H1 (cell line): Measurements from ENCODE around the gene VEPH1. TPM values are rescaled to one million over a fixed set of nuclear protein-coding genes. Genes with fewer than 3 reads are reported as not detected.

Experiments
- CTCF ChIA-PET: fragments of 300-600 bp; sonication (Branson Sonifier 250); formaldehyde crosslinking; loops from one replicate; lab custom pipeline; 2021; ENCODE audit not compliant: partially characterized antibody; lab: Charles Lee
- POLR2A ChIA-PET: fragments of 300-600 bp; sonication (Branson Sonifier 250); formaldehyde crosslinking; loops from one replicate; lab custom pipeline; 2021; ENCODE audit warnings: inconsistent platforms; ENCODE audit not compliant: partially characterized antibody; lab: Charles Lee
- DNase-seq, 2 experiments: peaks; one replicate each; pipeline versions ENCODE4 v3.0.0 to v3.0.0-alpha.2; 2010 to 2022; ENCODE audit warnings: low spot score in 2 of 2, low read depth in 1 of 2, mixed read lengths in 1 of 2
- FAIRE-seq: peaks from 2 replicates; lab custom pipeline; 2011; peaks lifted over from hg19 to GRCh38; lab: Jason Lieb, UNC
- H2AFZ ChIP-seq: 2 replicates; pipeline ENCODE4 v1.8.1; 2012; ENCODE audit warnings: low read length, inconsistent platforms
- H2AK5ac ChIP-seq: 2 replicates; pipeline ENCODE4 v1.6.1; 2013; ENCODE audit warnings: low read depth, low read length
- H2BK120ac ChIP-seq: replicated peaks from 2 replicates; pipeline ENCODE3; 2013; ENCODE audit warnings: low read depth, low read length, inconsistent platforms
- H2BK12ac ChIP-seq: 2 replicates; pipeline ENCODE4 v1.6.1; 2013; ENCODE audit warnings: low read depth, low read length
- H2BK15ac ChIP-seq: 2 replicates; pipeline ENCODE4 v1.6.1; 2013; ENCODE audit warnings: low read length
- H2BK20ac ChIP-seq: 2 replicates; pipeline ENCODE4 v1.6.1; 2013; ENCODE audit warnings: low read length
- H2BK5ac ChIP-seq: 2 replicates; pipeline ENCODE4 v1.6.1; 2013; ENCODE audit warnings: low read depth, low read length
- H3K14ac ChIP-seq: 2 replicates; pipeline ENCODE4 v1.6.1; 2013; ENCODE audit warnings: inconsistent platforms; ENCODE audit not compliant: insufficient read length
- H3K18ac ChIP-seq: 2 replicates; pipeline ENCODE4 v1.6.1; 2013; ENCODE audit warnings: low read length; ENCODE audit errors: extremely low read depth
- H3K23ac ChIP-seq: 2 replicates; pipeline ENCODE4 v1.6.1; 2013; ENCODE audit warnings: inconsistent platforms; ENCODE audit not compliant: insufficient read length
- H3K23me2 ChIP-seq: 2 replicates; pipeline ENCODE4 v1.6.1; 2013; ENCODE audit warnings: low read depth, low read length
- H3K27ac ChIP-seq: 2 replicates; pipeline ENCODE4 v1.6.1; 2011; ENCODE audit warnings: low read depth, low read length, inconsistent platforms
- H3K27me3 ChIP-seq, 4 experiments: replicated peaks in 1 of 4; 1 replicate in 1 of 4; 2 replicates in 3 of 4; pipeline versions ENCODE4 v1.6.1 to v1.8.1; 2011 to 2013; ENCODE audit warnings: low read length in 3 of 4, mild to moderate bottlenecking in 3 of 4, inconsistent platforms in 2 of 4, mixed read lengths in 2 of 4, moderate library complexity in 1 of 4; ENCODE audit not compliant: control insufficient read depth in 3 of 4, insufficient read depth in 3 of 4; ENCODE audit errors: extremely low read depth in 1 of 4
- H3K36me3 ChIP-seq, 4 experiments: 2 replicates each; pipeline versions ENCODE4 v1.6.1 to v1.8.1; 2011 to 2013; ENCODE audit warnings: mild to moderate bottlenecking in 4 of 4, low read length in 3 of 4, moderate library complexity in 2 of 4, control low read depth in 1 of 4, inconsistent platforms in 1 of 4; ENCODE audit not compliant: insufficient read depth in 4 of 4, control insufficient read depth in 2 of 4
- H3K4ac ChIP-seq: replicated peaks from 2 replicates; pipeline ENCODE3; 2013; ENCODE audit warnings: low read length, low read depth, mixed read lengths, inconsistent platforms; ENCODE audit not compliant: insufficient read length
- H3K4me1 ChIP-seq, 4 experiments: replicated peaks in 1 of 4; 1 replicate in 1 of 4; 2 replicates in 3 of 4; pipeline versions ENCODE4 v1.6.1 to v1.8.1; 2011 to 2013; ENCODE audit warnings: low read length in 3 of 4, inconsistent platforms in 2 of 4, mixed read lengths in 1 of 4; ENCODE audit not compliant: insufficient read depth in 4 of 4, control insufficient read depth in 3 of 4
- H3K4me2 ChIP-seq, 2 experiments: 2 replicates each; pipeline versions ENCODE4 v1.6.1 to v1.8.1; 2011 to 2013; ENCODE audit warnings: low read depth in 2 of 2, low read length in 2 of 2, control low read depth in 1 of 2, inconsistent platforms in 1 of 2, mild to moderate bottlenecking in 1 of 2; ENCODE audit not compliant: insufficient read depth in 1 of 2
- H3K4me3 ChIP-seq, 4 experiments: fragments of 200-600, 300-600 bp in 1 of 4; sonication (generic), shearing (Covaris generic), sonication (Bioruptor Twin) in 1 of 4; 2 replicates each; pipeline versions ENCODE4 v1.5.1 to v1.8.1; 2011 to 2016; ENCODE audit warnings: low read length in 4 of 4, low read depth in 3 of 4, control low read depth in 2 of 4, inconsistent platforms in 2 of 4, mild to moderate bottlenecking in 2 of 4, mixed read lengths in 1 of 4, moderate library complexity in 1 of 4; ENCODE audit not compliant: insufficient read depth in 2 of 4; ENCODE audit errors: extremely low read depth in 1 of 4
- H3K56ac ChIP-seq: replicated peaks from 2 replicates; pipeline ENCODE3; 2013; ENCODE audit warnings: low read depth, mild to moderate bottlenecking, mixed read lengths, low read length, inconsistent platforms; ENCODE audit not compliant: insufficient read length
- H3K79me1 ChIP-seq: 2 replicates; pipeline ENCODE4 v1.6.1; 2013; ENCODE audit warnings: low read depth, low read length, control low read depth
- H3K79me2 ChIP-seq, 2 experiments: 2 replicates each; pipeline versions ENCODE4 v1.6.1 to v1.8.1; 2012 to 2013; ENCODE audit warnings: low read length in 2 of 2, mild to moderate bottlenecking in 2 of 2, inconsistent platforms in 1 of 2; ENCODE audit not compliant: insufficient read depth in 2 of 2, control insufficient read depth in 1 of 2
- H3K9ac ChIP-seq, 4 experiments: replicated peaks in 1 of 4; 1 replicate in 1 of 4; 2 replicates in 3 of 4; pipeline versions ENCODE4 v1.6.1 to v1.8.1; 2011 to 2013; ENCODE audit warnings: low read depth in 3 of 4, low read length in 3 of 4, control low read depth in 2 of 4, mild to moderate bottlenecking in 2 of 4, moderate library complexity in 2 of 4, inconsistent platforms in 1 of 4; ENCODE audit errors: extremely low read depth in 1 of 4
- H3K9me3 ChIP-seq, 2 experiments: 2 replicates each; pipeline versions ENCODE4 v1.6.1 to v1.8.1; 2012 to 2013; ENCODE audit warnings: mild to moderate bottlenecking in 2 of 2, moderate library complexity in 2 of 2, control low read depth in 1 of 2, inconsistent platforms in 1 of 2, low read depth in 1 of 2, low read length in 1 of 2, mixed read lengths in 1 of 2; ENCODE audit not compliant: insufficient read depth in 2 of 2
- H4K20me1 ChIP-seq, 2 experiments: replicated peaks in 1 of 2; 2 replicates each; pipeline versions ENCODE3 to v1.8.1; 2011 to 2013; ENCODE audit warnings: inconsistent platforms in 2 of 2, low read length in 2 of 2, mild to moderate bottlenecking in 1 of 2; ENCODE audit not compliant: insufficient read depth in 2 of 2, control insufficient read depth in 1 of 2
- H4K5ac ChIP-seq: 2 replicates; pipeline ENCODE4 v1.6.1; 2013; ENCODE audit warnings: low read length, low read depth, mixed read lengths, inconsistent platforms; ENCODE audit not compliant: insufficient read length
- H4K8ac ChIP-seq: 2 replicates; pipeline ENCODE4 v1.8.0; 2013; ENCODE audit warnings: mild to moderate bottlenecking, moderate library complexity, low read length, inconsistent platforms; ENCODE audit not compliant: insufficient read depth; ENCODE audit errors: extremely low read depth
- H4K91ac ChIP-seq: replicated peaks from 2 replicates; pipeline ENCODE3; 2013; ENCODE audit warnings: low read length, mixed read lengths, inconsistent platforms; ENCODE audit not compliant: insufficient read length
- CHD2 ChIP-seq: IDR thresholded peaks from 2 replicates; pipeline ENCODE4 v1.6.1; 2012; ENCODE audit warnings: low read length, improper control_type of control experiment
- CTBP2 ChIP-seq: IDR thresholded peaks from 2 replicates; pipeline ENCODE4 v1.7.0; 2011; ENCODE audit warnings: borderline replicate concordance, mild to moderate bottlenecking, moderate library complexity, mixed read lengths, low read length; ENCODE audit not compliant: insufficient read depth, insufficient read length
- CTCF ChIP-seq, 3 experiments: IDR thresholded peaks; 1 replicate in 2 of 3; 2 replicates in 1 of 3; pipeline versions ENCODE4 v1.5.1 to v1.6.1; 2011; ENCODE audit warnings: low read length in 3 of 3, mild to moderate bottlenecking in 3 of 3, inconsistent platforms in 2 of 3, low read depth in 1 of 3, moderate library complexity in 1 of 3; ENCODE audit not compliant: insufficient read depth in 1 of 3; ENCODE audit errors: control extremely low read depth in 1 of 3
- POLR2A ChIP-seq, 2 experiments: IDR thresholded peaks; 1 replicate in 1 of 2; 2 replicates in 1 of 2; pipeline ENCODE4 v1.6.1; 2011; ENCODE audit warnings: low read depth in 2 of 2, low read length in 2 of 2, mild to moderate bottlenecking in 2 of 2; ENCODE audit errors: control extremely low read depth in 1 of 2
- RFX5 ChIP-seq: IDR thresholded peaks from 2 replicates; pipeline ENCODE4 v1.6.1; 2011; ENCODE audit warnings: low read depth, low read length, improper control_type of control experiment, borderline replicate concordance
- SIN3A ChIP-seq, 2 experiments: IDR thresholded peaks in 1 of 2; conservative IDR thresholded peaks in 1 of 2; 2 replicates each; pipeline ENCODE4 v1.6.1; 2011 to 2012; ENCODE audit warnings: low read length in 2 of 2, improper control_type of control experiment in 1 of 2, low read depth in 1 of 2, mild to moderate bottlenecking in 1 of 2
- TEAD4 ChIP-seq: IDR thresholded peaks from 2 replicates; pipeline ENCODE4 v1.6.1; 2012; ENCODE audit warnings: low read depth, low read length, inconsistent platforms, mixed read lengths
- WGBS, 2 experiments: shearing (Covaris generic) in 1 of 2; methylation state at CpG; one replicate each; pipeline versions ENCODE4 v1.1.6 to v1.1.7; 2013 to 2015; ENCODE audit warnings: low lambda C conversion rate in 2 of 2, mixed read lengths in 2 of 2, inconsistent platforms in 1 of 2, low coverage in 1 of 2, missing lambda C conversion rate in 1 of 2; ENCODE audit not compliant: insufficient replicate concordance in 2 of 2, insufficient coverage in 1 of 2, insufficient read length in 1 of 2; ENCODE audit errors: extremely low coverage in 1 of 2, missing lambda C conversion rate in 1 of 2; 5-methylcytosine and 5-hydroxymethylcytosine counted together
- polyA plus RNA-seq, 7 experiments: library from polyadenylated mRNA; depleted of rRNA in 3 of 7; stranded (reverse) in 5 of 7; unstranded in 2 of 7; fragments of >200 nt in 5 of 7; fragments of 200-250 nt in 2 of 7; gene quantifications; 1 replicate in 5 of 7; 2 replicates in 1 of 7; 4 replicates in 1 of 7; pipeline versions ENCODE4 v1.2.1 to v1.2.3, GENCODE V29; 2011 to 2013; ENCODE audit warnings: missing spikeins in 2 of 7, mixed read lengths in 2 of 7
- total RNA-seq: library from RNA; stranded (reverse); fragmentation: NEBNext Ultra II Directional; extraction: Animal tissue kit (Norgen Biotek cat#: 25700); gene quantifications from 2 replicates; pipeline ENCODE4 v1.2.1, GENCODE V29; 2021
- TF ChIP-seq, protein P1 (sequence below): IDR thresholded peaks from 2 replicates; pipeline ENCODE4 v1.6.1; 2012; ENCODE audit warnings: inconsistent platforms

The VEPH1 gene
- total and polyA plus RNA-seq, 2 of the 8 experiments (the other 6 are each of a cell fraction or from before 2014, with no cell fraction given): 12.0 to 18.3 TPM

GRCh38 chr3:157533298-157534070 is 30.3 kb upstream of the VEPH1 start:
- WGBS, 2 experiments: 85% methylated on average over 9 of the region's 9 CpGs; no CpG with 5 or more reads in 1 of the 2 experiments
- Histone ChIP-seq H3K18ac (no peak overlapping the region), H3K23ac (no peak overlapping the region), H2BK20ac (no peak overlapping the region), H2BK15ac (no peak overlapping the region), H2BK12ac (no peak overlapping the region; the same call in 1 of the 2 replicates), H3K14ac (no peak overlapping the region), H3K23me2 (no peaks in the 10 kb centered on the region), H3K79me2 (no peaks in the 10 kb centered on the region), H2BK120ac (no peak overlapping the region), H2AFZ (peak overlapping the region; percentile 94), H3K79me1 (no peaks in the 10 kb centered on the region), H3K9me3 (no peaks in the 10 kb centered on the region), H2AK5ac (no peak overlapping the region), H4K91ac (no peak overlapping the region), H3K4me1 (peaks cover 0 to 3% (median 1%) of the 10 kb centered on the region in 4 experiments; a peak in 2 of 7 replicates), H2BK5ac (no peak overlapping the region), H3K9ac (no peak overlapping the region), H3K36me3 (no peaks in the 10 kb centered on the region), H3K4me2 (no peak overlapping the region), H3K56ac (no peak overlapping the region), H3K27me3 (no peaks in the 10 kb centered on the region), H3K4ac (no peak overlapping the region), H3K27ac (no peak overlapping the region), H4K5ac (no peak overlapping the region), H4K20me1 (no peaks in the 10 kb centered on the region), H4K8ac (no peak overlapping the region), H3K4me3 (no peak overlapping the region)
- POLR2A ChIA-PET: interaction anchor here (0.6 to 3.0 kb wide), 3 partner anchors 9 to 808 kb away, joined by 3 to 16 read pairs (median 12); no protein-coding TSS in a partner anchor
- no peak for DNase-seq
- no peak for FAIRE-seq
- CTCF ChIA-PET: interaction anchor here (0.6 to 5.6 kb wide), 33 partner anchors 9 to 900 kb away, joined by 3 to 116 read pairs (median 6); no protein-coding TSS in a partner anchor
- no peak for TF ChIP-seq CTCF (IDR thresholded peaks at IDR 0.05; ENCODE audit: control extremely low read depth in 1 of 3, insufficient read depth in 1 of 3, low read depth in 1 of 3, low read length in 3 of 3)
- TF ChIP-seq SIN3A (conservative IDR thresholded peaks at IDR 0.05 in 1 of 2, IDR thresholded peaks at IDR 0.05 in 1 of 2; ENCODE audit: low read depth in 1 of 2, low read length in 2 of 2): no peak
- TF ChIP-seq TEAD4: no peak
- TF ChIP-seq CTBP2: no peak
- TF ChIP-seq RFX5: no peak
- no peak for TF ChIP-seq POLR2A (IDR thresholded peaks at IDR 0.05; ENCODE audit: control extremely low read depth in 1 of 2, low read depth in 2 of 2, low read length in 2 of 2)
- TF ChIP-seq, protein P1, sequence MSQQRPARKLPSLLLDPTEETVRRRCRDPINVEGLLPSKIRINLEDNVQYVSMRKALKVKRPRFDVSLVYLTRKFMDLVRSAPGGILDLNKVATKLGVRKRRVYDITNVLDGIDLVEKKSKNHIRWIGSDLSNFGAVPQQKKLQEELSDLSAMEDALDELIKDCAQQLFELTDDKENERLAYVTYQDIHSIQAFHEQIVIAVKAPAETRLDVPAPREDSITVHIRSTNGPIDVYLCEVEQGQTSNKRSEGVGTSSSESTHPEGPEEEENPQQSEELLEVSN: no peak
- TF ChIP-seq CHD2: no peak
